Testis (tissue), 2 donors: ENCODE results near the gene RABGAP1L.

Source experiments
- POLR2A ChIP-seq: fragments of 450-650 bp; IDR thresholded peaks from one replicate; pipeline ENCODE4 v1.6.1; 2017; ENCODE audit warnings: antibody characterized with exemption, mild to moderate bottlenecking, moderate library complexity
- TF ChIP-seq, protein P1 (sequence below), 3 experiments: fragments of 450-650 bp in 2 of 3; fragments of 200-600 bp in 1 of 3; sonication (generic) in 1 of 3; IDR thresholded peaks; one replicate each; pipeline ENCODE4 v1.5.1; 2016 to 2019; ENCODE audit warnings: antibody characterized with exemption in 3 of 3, mild to moderate bottlenecking in 2 of 3, moderate library complexity in 1 of 3

DNA sequence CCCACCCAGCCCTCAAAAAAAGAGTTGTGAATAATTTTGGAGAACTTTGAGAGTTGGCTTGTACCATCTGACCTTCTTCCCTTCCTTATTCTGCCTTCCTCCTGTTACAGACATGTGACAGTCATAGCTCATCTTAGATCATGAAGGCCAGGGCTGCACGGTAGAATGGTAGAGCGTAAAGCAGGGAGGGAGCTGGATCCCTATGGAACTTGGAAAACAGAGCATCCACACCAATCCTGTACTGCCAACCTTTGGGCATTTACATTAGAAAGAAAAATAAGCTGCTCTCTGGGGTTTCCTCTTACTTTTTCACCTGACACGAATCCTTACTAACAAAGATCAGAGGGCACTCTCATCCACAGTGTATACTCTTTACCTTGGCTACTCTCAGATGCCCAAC lies 409.9 kb downstream of the RABGAP1L start:
- TF ChIP-seq, protein P1, sequence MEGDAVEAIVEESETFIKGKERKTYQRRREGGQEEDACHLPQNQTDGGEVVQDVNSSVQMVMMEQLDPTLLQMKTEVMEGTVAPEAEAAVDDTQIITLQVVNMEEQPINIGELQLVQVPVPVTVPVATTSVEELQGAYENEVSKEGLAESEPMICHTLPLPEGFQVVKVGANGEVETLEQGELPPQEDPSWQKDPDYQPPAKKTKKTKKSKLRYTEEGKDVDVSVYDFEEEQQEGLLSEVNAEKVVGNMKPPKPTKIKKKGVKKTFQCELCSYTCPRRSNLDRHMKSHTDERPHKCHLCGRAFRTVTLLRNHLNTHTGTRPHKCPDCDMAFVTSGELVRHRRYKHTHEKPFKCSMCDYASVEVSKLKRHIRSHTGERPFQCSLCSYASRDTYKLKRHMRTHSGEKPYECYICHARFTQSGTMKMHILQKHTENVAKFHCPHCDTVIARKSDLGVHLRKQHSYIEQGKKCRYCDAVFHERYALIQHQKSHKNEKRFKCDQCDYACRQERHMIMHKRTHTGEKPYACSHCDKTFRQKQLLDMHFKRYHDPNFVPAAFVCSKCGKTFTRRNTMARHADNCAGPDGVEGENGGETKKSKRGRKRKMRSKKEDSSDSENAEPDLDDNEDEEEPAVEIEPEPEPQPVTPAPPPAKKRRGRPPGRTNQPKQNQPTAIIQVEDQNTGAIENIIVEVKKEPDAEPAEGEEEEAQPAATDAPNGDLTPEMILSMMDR (IDR thresholded peaks at IDR 0.05), result no peak
- TF ChIP-seq POLR2A, result no peak
